B cell (primary cell): ENCODE measurements around the gene HAO1. TPM values are rescaled to one million over a fixed set of nuclear protein-coding genes. Genes with fewer than 3 reads are reported as not detected.

Experiments
- ATAC-seq: fragments of 200-7000 bp; cut with Tn5 transposase; one replicate; pipeline ENCODE4 v1.10.0; 2021; ENCODE audit warnings: low read depth, mild to moderate bottlenecking, moderate number of reproducible peaks, moderate library complexity
- CTCF ChIA-PET: fragments of 350-600 bp; sonication (Branson Sonifier 250); formaldehyde crosslinking; loops from one replicate; lab custom pipeline; 2021; ENCODE audit warnings: antibody characterized with exemption, inconsistent platforms; lab: Charles Lee
- POLR2A ChIA-PET: fragments of 350-600 bp; sonication (Branson Sonifier 250); formaldehyde crosslinking; loops from one replicate; lab custom pipeline; 2021; ENCODE audit warnings: antibody characterized with exemption; lab: Charles Lee
- DNase-seq: peaks from one replicate; pipeline ENCODE4 v3.0.0; 2013
- H2AFZ ChIP-seq: 2 replicates; pipeline ENCODE4 v1.6.1; 2012; ENCODE audit warnings: mild to moderate bottlenecking, low read depth, low read length; ENCODE audit not compliant: insufficient read depth, poor library complexity, severe bottlenecking
- H3K27ac ChIP-seq, 2 donors: 1 replicate in 1 of 2; 2 replicates in 1 of 2; pipeline ENCODE4 v1.5.1; 2012 to 2013; ENCODE audit warnings: low read length in 2 of 2, mild to moderate bottlenecking in 2 of 2, moderate library complexity in 1 of 2
- H3K27me3 ChIP-seq, 4 experiments: fragments of 200-600 bp in 1 of 4; sonication (generic) in 1 of 4; replicated peaks in 1 of 4; 1 replicate in 2 of 4; 2 replicates in 2 of 4; pipeline versions ENCODE4 v1.6.1 to v1.7.0; 2013 to 2016; ENCODE audit warnings: low read length in 3 of 4, mild to moderate bottlenecking in 2 of 4, mixed read lengths in 1 of 4, moderate library complexity in 1 of 4; ENCODE audit not compliant: insufficient read depth in 4 of 4, control insufficient read depth in 3 of 4; ENCODE audit errors: control extremely low read depth in 1 of 4
- H3K36me3 ChIP-seq, 2 experiments: replicated peaks in 1 of 2; 1 replicate in 1 of 2; 2 replicates in 1 of 2; pipeline versions ENCODE4 v1.6.1 to v1.7.1; 2013; ENCODE audit warnings: low read length in 1 of 2; ENCODE audit not compliant: insufficient read depth in 2 of 2, control insufficient read depth in 1 of 2; ENCODE audit errors: control extremely low read depth in 1 of 2, extremely low read depth in 1 of 2
- H3K4me1 ChIP-seq, 2 donors: fragments of 200-600 bp in 1 of 2; sonication (generic) in 1 of 2; 1 replicate in 1 of 2; 2 replicates in 1 of 2; pipeline versions ENCODE4 v1.5.1 to v1.6.1; 2013 to 2017; ENCODE audit warnings: low read length in 2 of 2; ENCODE audit not compliant: control insufficient read depth in 2 of 2, insufficient read depth in 2 of 2
- H3K4me2 ChIP-seq: replicated peaks from 2 replicates; pipeline ENCODE3; 2012; ENCODE audit warnings: mild to moderate bottlenecking, low read depth, low read length; ENCODE audit not compliant: poor library complexity, severe bottlenecking
- H3K4me3 ChIP-seq, 5 experiments: fragments of 200-600 bp in 1 of 5; sonication (generic) in 1 of 5; 1 replicate in 3 of 5; 2 replicates in 2 of 5; pipeline versions ENCODE4 v1.5.1 to v1.7.0; 2011 to 2016; ENCODE audit warnings: low read length in 4 of 5, mild to moderate bottlenecking in 4 of 5, low read depth in 2 of 5, control low read depth in 1 of 5, moderate library complexity in 1 of 5; ENCODE audit not compliant: insufficient read depth in 1 of 5; ENCODE audit errors: control extremely low read depth in 1 of 5, extremely low read depth in 1 of 5
- H3K79me2 ChIP-seq: fragments of 200-600 bp; sonication (generic); one replicate; pipeline ENCODE4 v1.6.0; 2016; ENCODE audit warnings: low read length; ENCODE audit not compliant: control insufficient read depth, insufficient read depth
- H3K9ac ChIP-seq: fragments of 200-600 bp; sonication (generic); 2 replicates; pipeline ENCODE4 v1.6.1; 2017; ENCODE audit warnings: mild to moderate bottlenecking, low read length, moderate library complexity
- H3K9me3 ChIP-seq, 3 donors: one replicate each; pipeline versions ENCODE4 v1.6.1 to v1.7.1; 2013; ENCODE audit warnings: low read length in 2 of 3; ENCODE audit not compliant: control insufficient read depth in 2 of 3, insufficient read depth in 1 of 3; ENCODE audit errors: control extremely low read depth in 1 of 3
- H4K20me1 ChIP-seq: 2 replicates; pipeline ENCODE4 v1.6.0; 2012; ENCODE audit warnings: mild to moderate bottlenecking, low read length; ENCODE audit not compliant: insufficient read depth, control insufficient read depth, poor library complexity, severe bottlenecking
- H3K27ac Mint-ChIP-seq: one replicate; pipeline ENCODE4 v1.8.0; 2021; ENCODE audit warnings: mixed read lengths
- H3K27me3 Mint-ChIP-seq: one replicate; pipeline ENCODE4 v1.8.0; 2021; ENCODE audit warnings: mixed read lengths
- H3K4me1 Mint-ChIP-seq: one replicate; pipeline ENCODE4 v1.8.0; 2021; ENCODE audit warnings: mixed read lengths
- H3K4me3 Mint-ChIP-seq: one replicate; pipeline ENCODE4 v1.8.0; 2021; ENCODE audit warnings: mixed read lengths
- H3K9me3 Mint-ChIP-seq: one replicate; pipeline ENCODE4 v1.8.0; 2022; ENCODE audit warnings: mixed read lengths; ENCODE audit not compliant: insufficient read depth
- CTCF ChIP-seq: fragments of 200-600 bp; IDR thresholded peaks from one replicate; pipeline ENCODE4 v1.8.0; 2022; ENCODE audit warnings: antibody characterized with exemption, mild to moderate bottlenecking
- EZH2 ChIP-seq: IDR thresholded peaks from 2 replicates; pipeline ENCODE4 v1.6.1; 2012; ENCODE audit warnings: borderline replicate concordance, low read depth, mild to moderate bottlenecking, moderate library complexity, low read length; ENCODE audit not compliant: insufficient read depth, poor library complexity, severe bottlenecking
- WGBS: methylation state at CpG from one replicate; pipeline ENCODE4 v1.1.5; 2013; ENCODE audit warnings: missing lambda C conversion rate; ENCODE audit not compliant: insufficient coverage; 5-methylcytosine and 5-hydroxymethylcytosine counted together
- intact Hi-C: fragments of 100-400 bp; cut with micrococcal nuclease; formaldehyde crosslinking; loops from one replicate; pipeline ENCODE4 v1.10.0; 2022
- polyA plus RNA-seq: library from polyadenylated mRNA; depleted of rRNA; stranded (reverse); fragments of >200 nt; gene quantifications from 2 replicates; pipeline ENCODE4 v1.2.3, GENCODE V29; 2012
- total RNA-seq, 2 donors: library from RNA; stranded (reverse); fragments of 120-200 nt in 1 of 2; gene quantifications; 1 replicate in 1 of 2; 2 replicates in 1 of 2; pipeline versions ENCODE4 v1.2.3 to v1.2.4, GENCODE V29; 2013 to 2022

Gene HAO1
- total and polyA plus RNA-seq, 2 donors (not counting 1 experiment from before 2014, with no cell fraction given), result not detected

- Histone ChIP-seq H2AFZ (no peak overlapping the region), H4K20me1 (no peaks in the 10 kb centered on the region), H3K27me3 (no peaks in the 10 kb centered on the region), H3K4me2 (no peak overlapping the region), H3K4me3 (no peak overlapping the region), H3K27ac (no peak overlapping the region), H3K4me1 (no peaks in the 10 kb centered on the region), H3K9me3 (no peaks in the 10 kb centered on the region), H3K36me3 (peaks cover 11 to 37% of the 10 kb centered on the region in 2 experiments), H3K79me2 (no peaks in the 10 kb centered on the region), H3K9ac (no peak overlapping the region)
- Mint-ChIP-seq H3K9me3 (no peaks in the 10 kb centered on the region), H3K4me3 (no peak overlapping the region), H3K4me1 (no peaks in the 10 kb centered on the region), H3K27me3 (no peaks in the 10 kb centered on the region), H3K27ac (no peak overlapping the region)
- TF ChIP-seq CTCF, result no peak
- ChIA-PET POLR2A (no interaction called here), CTCF (no interaction called here)
- 93% methylated on average over 3 of the region's 4 CpGs for WGBS
- DNase-seq, result no peak
- no peak for ATAC-seq
- intact Hi-C loops, result no loop called here
These were observed 45.7 kb upstream of the HAO1 start for GRCh38 chr20:7985916-7986315.

DNA sequence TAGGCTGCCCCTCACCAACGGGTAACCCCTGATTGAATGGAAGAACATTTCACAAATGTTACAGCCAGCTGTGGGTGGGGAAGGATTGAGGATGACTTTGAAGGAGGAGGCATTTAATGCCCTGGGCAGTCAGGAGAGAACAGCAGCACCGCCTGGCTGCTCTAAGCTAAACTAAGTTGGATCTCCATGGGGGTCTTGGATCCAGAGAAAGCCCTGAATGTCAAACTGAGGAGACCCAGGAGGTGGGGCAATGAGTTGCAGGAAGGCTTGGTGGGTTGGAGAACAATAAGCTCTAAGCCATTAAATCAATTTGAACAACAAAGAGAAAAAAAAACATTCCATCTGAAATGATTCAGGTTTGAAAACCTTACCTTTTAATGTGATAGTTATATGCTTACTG, 43.9 kb upstream of the HAO1 start:
- intact Hi-C loops, result loop anchor here (5.0 kb wide), 1 partner anchor 33 kb away; the partner anchor contains the start of gene TMX4
- Histone ChIP-seq H3K4me1 (no peaks in the 10 kb centered on the region), H3K36me3 (peaks cover 9 to 37% of the 10 kb centered on the region in 2 experiments), H3K4me3 (no peak overlapping the region), H3K27ac (no peak overlapping the region), H3K4me2 (no peak overlapping the region), H3K9ac (no peak overlapping the region), H3K27me3 (no peaks in the 10 kb centered on the region), H3K79me2 (no peaks in the 10 kb centered on the region), H4K20me1 (no peaks in the 10 kb centered on the region), H2AFZ (no peak overlapping the region), H3K9me3 (no peaks in the 10 kb centered on the region)
- Mint-ChIP-seq H3K9me3 (no peaks in the 10 kb centered on the region), H3K4me3 (no peak overlapping the region), H3K27ac (no peak overlapping the region), H3K4me1 (no peaks in the 10 kb centered on the region), H3K27me3 (no peaks in the 10 kb centered on the region)
- ChIA-PET CTCF (no interaction called here), POLR2A (no interaction called here)
- 100% methylated on average over 1 of the region's 2 CpGs for WGBS
- TF ChIP-seq EZH2, result no peak
- no peak for TF ChIP-seq CTCF
- DNase-seq (no peak), ATAC-seq (no peak)
